PC-3 (cell line): Measurements from ENCODE around the gene DNAJA2.

Experiments used
- CTCF ChIP-seq: fragments of 300-600 bp; sonication (generic); conservative IDR thresholded peaks from 2 replicates; pipeline ENCODE4 v1.5.1; 2017; ENCODE audit warnings: antibody characterized with exemption, low read depth, mild to moderate bottlenecking, low read length
- EZH2 ChIP-seq: fragments of 300-600 bp; sonication (generic); IDR thresholded peaks from one replicate; pipeline ENCODE4 v1.6.1; 2017; ENCODE audit warnings: antibody characterized with exemption, mild to moderate bottlenecking, low read length; ENCODE audit not compliant: unreplicated experiment

GRCh38 chr16:46973996-46974324 lies 486 bp upstream of the DNAJA2 start:
- TF ChIP-seq CTCF (no peak), EZH2 (no peak)
